GM23248 (cell line): ENCODE measurements around the gene KRR1. TPM values are rescaled to one million over a fixed set of nuclear protein-coding genes. Genes with fewer than 3 reads are reported as not detected.

ENCODE experiments used
- DNase-seq: peaks from one replicate; pipeline ENCODE4 v3.0.0-alpha.2; 2015
- H2AFZ ChIP-seq: fragments of 200-600 bp; sonication (generic); 2 replicates; pipeline ENCODE4 v1.6.1; 2016; ENCODE audit warnings: antibody characterized with exemption
- H3F3A ChIP-seq: fragments of 200-600 bp; sonication (generic); 2 replicates; pipeline ENCODE4 v1.6.1; 2016; ENCODE audit warnings: mild to moderate bottlenecking, antibody characterized with exemption, mixed run types; ENCODE audit not compliant: insufficient read depth
- H3K27ac ChIP-seq: fragments of 200-600 bp; sonication (generic); 2 replicates; pipeline ENCODE4 v1.5.1; 2016; ENCODE audit warnings: mild to moderate bottlenecking
- H3K27me3 ChIP-seq: fragments of 200-600 bp; sonication (generic); replicated peaks from 2 replicates; pipeline ENCODE4 v1.6.1; 2016; ENCODE audit warnings: mild to moderate bottlenecking; ENCODE audit not compliant: insufficient read depth
- H3K36me3 ChIP-seq: fragments of 200-600 bp; sonication (generic); 2 replicates; pipeline ENCODE4 v1.6.1; 2016; ENCODE audit warnings: low read depth, mild to moderate bottlenecking
- H3K4me1 ChIP-seq: fragments of 200-600 bp; sonication (generic); 2 replicates; pipeline ENCODE4 v1.6.1; 2016; ENCODE audit warnings: mild to moderate bottlenecking; ENCODE audit not compliant: insufficient read depth
- H3K4me2 ChIP-seq: fragments of 200-600 bp; sonication (generic); one replicate; pipeline ENCODE4 v1.6.1; 2016; ENCODE audit warnings: mild to moderate bottlenecking; ENCODE audit not compliant: unreplicated experiment
- H3K4me3 ChIP-seq: fragments of 200-600 bp; sonication (generic); 2 replicates; pipeline ENCODE4 v1.5.1; 2016; ENCODE audit warnings: mild to moderate bottlenecking
- H3K79me2 ChIP-seq: fragments of 200-600 bp; sonication (generic); 2 replicates; pipeline ENCODE4 v1.6.1; 2016; ENCODE audit warnings: mild to moderate bottlenecking; ENCODE audit not compliant: insufficient read depth
- H3K9ac ChIP-seq: fragments of 200-600 bp; sonication (generic); 2 replicates; pipeline ENCODE4 v1.6.1; 2016; ENCODE audit warnings: mild to moderate bottlenecking
- H3K9me2 ChIP-seq: fragments of 200-600 bp; sonication (generic); 2 replicates; pipeline ENCODE4 v1.6.1; 2016; ENCODE audit warnings: mixed run types, mild to moderate bottlenecking, moderate library complexity; ENCODE audit not compliant: insufficient read depth
- H3K9me3 ChIP-seq: fragments of 200-600 bp; sonication (generic); one replicate; pipeline ENCODE4 v1.6.1; 2017; ENCODE audit warnings: low read depth
- H4K20me1 ChIP-seq: fragments of 200-600 bp; sonication (generic); 2 replicates; pipeline ENCODE4 v1.6.0; 2016; ENCODE audit not compliant: insufficient read depth
- EZH2 ChIP-seq: fragments of 200-600 bp; sonication (generic); IDR thresholded peaks from 2 replicates; pipeline ENCODE4 v1.6.1; 2018; ENCODE audit warnings: antibody characterized with exemption, mild to moderate bottlenecking; ENCODE audit not compliant: insufficient read depth, poor library complexity, severe bottlenecking
- EZH2phosphoT487 ChIP-seq: fragments of 200-600 bp; sonication (generic); IDR thresholded peaks from 2 replicates; pipeline ENCODE4 v1.6.1; 2018; ENCODE audit warnings: antibody characterized with exemption, moderate library complexity, mild to moderate bottlenecking, low read depth; ENCODE audit not compliant: insufficient read depth
- WGBS, 2 experiments: methylation state at CpG; one replicate each; pipeline ENCODE4 v1.1.6; 2015 to 2017; ENCODE audit warnings: low lambda C conversion rate in 2 of 2, low coverage in 1 of 2; ENCODE audit errors: missing lambda C conversion rate in 2 of 2; 5-methylcytosine and 5-hydroxymethylcytosine counted together
- in situ Hi-C: fragments of 300-500 bp; cut with MboI; formaldehyde crosslinking; loops from 2 replicates; pipeline ENCODE4 v1.15.0; 2020
- polyA plus RNA-seq: library from polyadenylated mRNA; unstranded; fragments of >200 nt; fragmentation: Nextera tagmentation; extraction: Ambion mirVana; gene quantifications from 2 replicates; pipeline ENCODE4 v1.2.1, GENCODE V29; 2016
- total RNA-seq: library from RNA; depleted of rRNA; stranded (reverse); fragments of >200 nt; shearing (Covaris generic); gene quantifications from 2 replicates; pipeline ENCODE4 v1.2.3, GENCODE V29; 2014

KRR1 gene
- total and polyA plus RNA-seq, 2 experiments from 2014 or later: 37.4 to 45.3 TPM

DNA sequence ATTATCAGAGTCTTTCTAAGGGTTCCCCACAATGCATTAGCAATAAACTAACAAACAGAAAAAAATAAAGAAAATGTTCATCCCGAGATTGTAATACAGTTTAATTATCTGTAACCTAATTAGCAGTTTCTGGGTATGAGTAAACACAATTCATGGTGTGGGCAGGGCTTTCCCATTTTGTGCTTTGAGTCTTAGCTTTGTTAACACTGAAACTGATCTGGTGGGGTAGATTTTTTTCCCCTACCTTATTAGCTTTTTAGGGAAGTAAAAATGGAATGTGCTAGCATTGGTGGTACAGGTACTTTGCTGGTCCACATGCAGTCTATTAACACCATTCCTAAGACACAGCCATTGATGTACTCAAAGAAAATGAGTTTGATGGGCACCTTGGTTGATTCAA lies 18.4 kb upstream of the KRR1 start:
- Histone ChIP-seq H3K9ac (no peak overlapping the region), H3K27me3 (no peaks in the 10 kb centered on the region), H3K4me1 (no peaks in the 10 kb centered on the region), H3K9me2 (no peaks in the 10 kb centered on the region), H3K36me3 (no peaks in the 10 kb centered on the region), H3K79me2 (no peaks in the 10 kb centered on the region), H3K4me2 (no peak overlapping the region), H4K20me1 (no peaks in the 10 kb centered on the region), H3K4me3 (no peak overlapping the region), H3K27ac (no peak overlapping the region), H3K9me3 (no peaks in the 10 kb centered on the region), H2AFZ (no peak overlapping the region), H3F3A (no peaks in the 10 kb centered on the region)
- in situ Hi-C loops: loop anchor here (5.0 to 10.0 kb wide), 2 partner anchors 507 to 815 kb away; partner anchors contain the start of gene BBS10
- DNase-seq: no peak
- WGBS, 2 experiments: 94 to 97% methylated on average over 1 of the region's 1 CpG
- no peak for TF ChIP-seq EZH2
- TF ChIP-seq EZH2phosphoT487: no peak

DNA sequence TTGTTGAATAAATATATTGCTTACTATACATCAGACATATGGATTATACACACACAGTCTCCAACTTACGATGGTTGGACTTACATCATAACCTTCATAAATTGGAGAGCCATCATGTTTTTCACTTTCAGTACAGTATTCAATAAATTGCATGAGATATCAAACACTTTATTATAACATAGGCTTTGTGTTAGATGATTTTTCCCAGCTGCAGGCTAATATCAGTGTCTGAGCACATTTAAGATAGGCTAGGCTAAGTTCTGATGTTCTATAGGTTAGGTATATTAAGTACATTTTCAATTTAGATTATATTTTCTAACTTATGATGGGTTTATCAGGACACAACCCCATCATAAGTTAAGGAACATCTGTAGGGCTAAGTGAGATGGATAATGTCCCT lies 17.9 kb upstream of the KRR1 start:
- Histone ChIP-seq H3K9ac (no peak overlapping the region), H3K27ac (no peak overlapping the region), H2AFZ (no peak overlapping the region), H3F3A (no peaks in the 10 kb centered on the region), H3K9me2 (no peaks in the 10 kb centered on the region), H3K4me3 (no peak overlapping the region), H3K4me2 (no peak overlapping the region), H3K4me1 (no peaks in the 10 kb centered on the region), H3K27me3 (no peaks in the 10 kb centered on the region), H3K36me3 (no peaks in the 10 kb centered on the region), H4K20me1 (no peaks in the 10 kb centered on the region), H3K79me2 (no peaks in the 10 kb centered on the region), H3K9me3 (no peaks in the 10 kb centered on the region)
- in situ Hi-C loops: loop anchor here (5.0 kb wide), 1 partner anchor 508 kb away; no protein-coding TSS in a partner anchor
- no peak for TF ChIP-seq EZH2phosphoT487
- TF ChIP-seq EZH2: no peak
- DNase-seq: no peak
- WGBS, 2 experiments: 96 to 98% methylated on average over 1 of the region's 1 CpG

DNA sequence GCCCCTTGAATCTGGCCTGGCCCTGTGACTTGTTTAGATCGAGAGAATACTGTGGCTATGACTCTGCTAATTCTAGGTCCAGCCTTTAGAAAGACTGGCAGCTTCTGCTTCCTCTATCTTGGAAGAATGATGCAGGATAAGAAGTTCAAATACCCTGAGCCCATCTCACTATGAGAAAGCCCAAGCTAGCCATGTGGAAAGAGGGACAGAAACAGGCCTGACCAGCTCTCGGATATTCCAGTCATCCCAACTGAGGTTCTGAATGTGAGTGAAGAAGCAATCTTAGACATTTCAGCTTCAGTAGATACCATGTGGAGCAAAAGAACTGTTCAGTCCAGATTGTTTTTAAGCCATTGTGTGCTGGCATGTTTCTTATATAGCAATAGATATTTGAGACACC lies 17.3 kb upstream of the KRR1 start:
- no peak for DNase-seq
- Histone ChIP-seq H3K36me3 (no peaks in the 10 kb centered on the region), H3K4me3 (no peak overlapping the region), H3F3A (no peaks in the 10 kb centered on the region), H2AFZ (no peak overlapping the region), H3K4me1 (no peaks in the 10 kb centered on the region), H4K20me1 (no peaks in the 10 kb centered on the region), H3K27ac (no peak overlapping the region), H3K4me2 (no peak overlapping the region), H3K79me2 (no peaks in the 10 kb centered on the region), H3K9me3 (no peaks in the 10 kb centered on the region), H3K9me2 (no peaks in the 10 kb centered on the region), H3K27me3 (no peaks in the 10 kb centered on the region), H3K9ac (no peak overlapping the region)
- in situ Hi-C loops: loop anchor here (5.0 kb wide), 1 partner anchor 509 kb away; no protein-coding TSS in a partner anchor
- WGBS, 2 experiments: 98 to 100% methylated on average over 2 of the region's 2 CpGs
- TF ChIP-seq EZH2: no peak
- TF ChIP-seq EZH2phosphoT487: no peak

DNA sequence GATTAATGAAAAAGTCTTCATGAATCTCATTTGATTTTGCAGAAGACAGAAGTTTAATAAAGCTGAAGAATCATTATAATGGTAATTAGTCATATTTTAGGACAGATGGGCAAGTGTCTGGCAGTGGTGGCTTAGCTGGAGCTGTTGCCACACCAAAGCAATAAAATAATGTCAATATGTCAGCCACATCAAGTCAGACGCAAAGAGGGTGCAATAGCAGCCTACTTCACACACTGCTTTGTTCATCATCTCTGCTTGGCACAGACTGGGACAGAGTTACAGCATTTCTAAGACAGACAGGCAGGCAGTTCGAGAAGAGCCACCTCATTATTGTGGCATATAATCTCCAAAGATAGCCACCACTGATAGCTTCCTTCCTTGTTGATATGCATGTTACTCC lies 16.9 kb upstream of the KRR1 start:
- Histone ChIP-seq H3F3A (no peaks in the 10 kb centered on the region), H4K20me1 (no peaks in the 10 kb centered on the region), H3K4me3 (no peak overlapping the region), H3K79me2 (no peaks in the 10 kb centered on the region), H3K36me3 (no peaks in the 10 kb centered on the region), H3K9me3 (no peaks in the 10 kb centered on the region), H3K4me2 (no peak overlapping the region), H2AFZ (no peak overlapping the region), H3K4me1 (no peaks in the 10 kb centered on the region), H3K9me2 (no peaks in the 10 kb centered on the region), H3K9ac (no peak overlapping the region), H3K27ac (no peak overlapping the region), H3K27me3 (no peaks in the 10 kb centered on the region)
- DNase-seq: no peak
- 77 to 87% methylated on average over 2 of the region's 2 CpGs for WGBS, 2 experiments
- in situ Hi-C loops: loop anchor here (5.0 kb wide), 1 partner anchor 509 kb away; no protein-coding TSS in a partner anchor
- no peak for TF ChIP-seq EZH2phosphoT487
- no peak for TF ChIP-seq EZH2
